ENCODE measurements around the gene RNU6-1. TPM values are rescaled to one million over a fixed set of nuclear protein-coding genes. Genes with fewer than 3 reads are reported as not detected.

Gene RNU6-1
- total RNA-seq, 4 donors from 2014 or later, result not detected

- TF ChIP-seq POLR2A (IDR thresholded peaks at IDR 0.05) (no peak), CTCF (IDR thresholded peaks at IDR 0.05) (no peak)
Measured at GRCh38 chr15:67839499-67839928, 331 bp downstream of the RNU6-1 start.

GRCh38 chr15:67838789-67839332 lies 984 bp downstream of the RNU6-1 start:
- TF ChIP-seq CTCF (IDR thresholded peaks at IDR 0.05) (no peak), POLR2A (IDR thresholded peaks at IDR 0.05) (no peak)
- intact Hi-C loops (cut with DNase I; ENCODE audit: low total_unique reads), result no loop called here
- 8 to 16% methylated on average over 25 of the region's 25 CpGs for WGBS, 2 donors
- H3K4me3 ChIP-seq (ENCODE audit: low read depth, poor library complexity, severe bottlenecking), result no peak overlapping the region
- no peak for DNase-seq (ENCODE audit: low spot score in 2 of 2)

More at GRCh38 chr15:67839499-67839928, 331 bp downstream of the RNU6-1 start:
- 2% methylated on average over 12 of the region's 12 CpGs for WGBS, 2 donors
- DNase-seq (ENCODE audit: low spot score in 2 of 2), result no peak
- intact Hi-C loops (cut with DNase I; ENCODE audit: low total_unique reads), result no loop called here
- H3K4me3 ChIP-seq (ENCODE audit: low read depth, poor library complexity, severe bottlenecking), result peak overlapping the region; percentile 23

GRCh38 chr15:67836955-67837354 lies 2.9 kb downstream of the RNU6-1 start:
- 69 to 78% methylated on average over 2 of the region's 2 CpGs for WGBS, 2 donors

GRCh38 chr15:67836477-67836876 lies 3.4 kb downstream of the RNU6-1 start:
- peak in 1 of 2 donors; percentile 52 for DNase-seq (ENCODE audit: low spot score in 2 of 2)
- no peak for TF ChIP-seq CTCF (IDR thresholded peaks at IDR 0.05)
- TF ChIP-seq POLR2A (IDR thresholded peaks at IDR 0.05), result no peak
- intact Hi-C loops (cut with DNase I; ENCODE audit: low total_unique reads), result no loop called here
- WGBS, 2 donors, result 34 to 37% methylated on average over 8 of the region's 8 CpGs
- H3K4me3 ChIP-seq (ENCODE audit: low read depth, poor library complexity, severe bottlenecking), result no peak overlapping the region

More at GRCh38 chr15:67836955-67837354, 2.9 kb downstream of the RNU6-1 start:
- DNase-seq (ENCODE audit: low spot score in 2 of 2), result no peak
- intact Hi-C loops (cut with DNase I; ENCODE audit: low total_unique reads), result no loop called here
- no peak overlapping the region for H3K4me3 ChIP-seq (ENCODE audit: low read depth, poor library complexity, severe bottlenecking)
- TF ChIP-seq POLR2A (IDR thresholded peaks at IDR 0.05), result no peak
- TF ChIP-seq CTCF (IDR thresholded peaks at IDR 0.05), result no peak

- H3K4me3 ChIP-seq (ENCODE audit: low read depth, poor library complexity, severe bottlenecking), result peak overlapping the region; percentile 22
- intact Hi-C loops (cut with DNase I; ENCODE audit: low total_unique reads), result no loop called here
- no peak for DNase-seq (ENCODE audit: low spot score in 2 of 2)
- TF ChIP-seq POLR2A (IDR thresholded peaks at IDR 0.05), result no peak
- no peak for TF ChIP-seq CTCF (IDR thresholded peaks at IDR 0.05)
- WGBS, 2 donors, result 3 to 5% methylated on average over 16 of the region's 16 CpGs
Measured at GRCh38 chr15:67836134-67836455, 3.8 kb downstream of the RNU6-1 start.
